Measurements from ENCODE around the gene BACE1.
"Not testable (repeated sequence)": the region's sequence is repeated elsewhere in the genome, so short reads cannot be mapped to it uniquely, and the experiment has no call there.

BACE1 gene

DNA sequence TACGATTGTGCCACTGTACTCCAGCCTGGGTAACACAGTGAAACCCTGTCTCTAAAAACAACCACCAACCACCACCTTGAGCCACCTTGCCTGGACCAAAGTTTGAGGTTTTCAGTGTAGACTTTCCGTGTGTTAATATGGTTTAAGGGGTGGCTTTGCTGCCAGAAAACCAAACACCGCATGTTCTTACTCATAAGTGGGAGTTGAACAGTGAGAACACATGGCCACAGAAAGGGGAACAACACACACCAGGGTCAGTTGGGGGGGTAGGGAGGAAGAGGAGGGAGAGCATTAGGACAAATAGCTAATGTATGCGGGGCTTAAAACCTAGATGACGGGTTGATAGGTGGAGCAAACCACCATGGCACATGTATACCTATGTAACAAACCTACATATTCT lies 43.9 kb downstream of the BACE1 start:
- DNase-seq, result not testable (repeated sequence)

DNA sequence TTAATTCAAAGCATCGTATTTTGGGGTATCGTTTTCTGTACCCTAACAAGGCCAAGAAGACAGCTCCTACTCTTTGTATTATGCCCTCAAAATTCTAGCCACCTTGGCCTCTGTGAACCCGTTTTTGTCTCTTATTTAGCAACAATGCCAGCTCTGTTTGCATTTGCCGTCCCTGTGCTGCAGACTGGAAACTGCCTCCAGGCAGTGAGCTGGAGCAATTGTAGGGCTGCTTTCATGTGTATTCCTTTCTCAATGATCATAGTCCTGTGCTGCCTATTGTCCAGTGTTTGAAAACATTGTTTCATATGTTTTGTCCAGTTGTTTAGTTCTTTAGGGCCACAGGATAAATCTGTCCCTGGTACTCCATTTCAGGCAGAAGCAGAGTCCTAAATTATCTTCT lies 44.8 kb downstream of the BACE1 start:
- no peak for DNase-seq

DNA sequence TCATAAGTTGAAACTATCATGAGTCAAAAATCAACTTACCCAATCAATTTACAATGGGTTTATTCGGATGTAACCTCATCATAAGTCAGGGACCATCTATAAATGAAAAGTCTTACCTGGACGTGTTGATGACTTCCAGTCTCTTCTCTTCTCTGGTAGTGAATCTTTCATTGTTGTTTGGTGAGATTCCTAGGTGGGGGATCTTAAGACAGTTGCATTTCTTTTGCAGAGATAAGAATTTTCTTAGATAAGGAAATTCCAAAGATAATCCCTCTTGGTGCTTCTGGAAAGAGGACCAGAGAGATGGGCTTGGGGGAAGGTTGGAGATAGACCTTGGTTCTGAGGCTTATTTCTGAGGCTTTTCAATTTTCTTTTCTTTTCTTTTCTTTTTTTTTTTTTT lies 46.2 kb downstream of the BACE1 start:
- no peak for DNase-seq

DNA sequence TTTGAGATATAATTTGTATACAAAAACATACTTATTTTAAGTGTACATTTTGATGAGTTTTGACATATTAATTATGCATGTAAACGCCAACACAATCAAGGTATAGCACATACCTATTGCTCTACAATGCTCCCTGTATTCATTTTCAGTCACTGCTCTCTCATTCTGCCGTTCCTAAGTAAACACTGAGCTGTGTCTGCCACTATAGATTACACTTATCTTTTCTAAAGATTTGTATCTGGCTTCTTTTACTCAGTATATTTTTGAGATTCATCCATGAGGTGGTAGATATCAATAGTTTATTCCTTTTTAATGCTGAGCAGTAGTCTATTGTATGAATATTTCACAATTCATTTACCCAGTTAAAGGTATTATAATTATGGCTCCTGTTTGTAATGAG lies 50.3 kb downstream of the BACE1 start:
- DNase-seq, result no peak

DNA sequence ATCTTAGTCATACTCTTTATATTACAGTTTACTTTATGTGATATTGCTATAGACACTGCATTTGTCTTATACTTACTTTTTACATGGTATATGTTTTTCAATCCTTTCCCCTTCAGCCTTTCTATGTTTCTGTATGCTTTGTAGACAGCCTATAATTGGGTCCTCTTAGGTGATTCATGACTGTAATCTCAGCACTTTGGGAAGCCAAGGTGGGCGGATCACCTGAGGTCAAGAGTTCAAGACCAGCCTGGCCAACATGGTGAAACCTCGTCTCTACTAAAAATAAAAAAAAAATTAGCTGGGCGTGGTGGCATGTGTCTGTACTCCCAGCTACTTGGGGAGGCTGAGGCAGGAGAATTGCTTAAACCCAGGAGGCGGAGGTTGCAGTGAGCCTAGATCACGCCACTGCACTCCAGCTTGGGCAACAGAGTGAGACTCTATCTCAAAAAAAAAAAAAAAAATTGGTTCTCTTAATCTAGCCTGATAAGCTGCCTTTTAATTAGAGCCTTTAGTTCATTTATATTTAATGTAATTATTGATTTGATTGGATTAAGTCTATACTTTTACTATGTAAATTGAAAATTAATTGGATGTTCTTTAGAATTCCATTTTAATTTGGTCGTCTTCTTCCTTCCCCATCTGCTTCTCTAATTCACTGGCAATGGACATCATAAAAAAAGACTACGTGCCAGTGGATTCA lies 51.3 kb downstream of the BACE1 start:
- not testable (repeated sequence) for DNase-seq

DNA sequence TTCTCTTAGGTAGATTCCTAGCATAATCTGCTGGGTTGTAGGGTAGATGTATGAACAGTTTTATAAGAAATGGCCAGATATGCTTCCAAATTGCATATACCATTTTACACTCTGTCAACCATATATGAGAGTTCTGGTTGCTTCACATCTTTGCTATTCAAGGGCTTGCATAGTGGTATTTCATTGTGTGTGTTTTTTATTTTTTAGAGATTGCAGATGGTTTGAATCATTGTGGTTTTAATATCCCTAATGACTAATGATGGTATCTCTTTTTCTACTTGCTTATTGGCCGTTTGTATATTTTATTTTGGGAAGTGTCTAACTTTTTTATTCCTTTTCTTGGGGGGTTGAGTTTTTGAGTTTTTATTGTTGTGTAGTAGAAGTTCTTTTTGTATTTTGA lies 56.6 kb downstream of the BACE1 start:
- no peak for DNase-seq

DNA sequence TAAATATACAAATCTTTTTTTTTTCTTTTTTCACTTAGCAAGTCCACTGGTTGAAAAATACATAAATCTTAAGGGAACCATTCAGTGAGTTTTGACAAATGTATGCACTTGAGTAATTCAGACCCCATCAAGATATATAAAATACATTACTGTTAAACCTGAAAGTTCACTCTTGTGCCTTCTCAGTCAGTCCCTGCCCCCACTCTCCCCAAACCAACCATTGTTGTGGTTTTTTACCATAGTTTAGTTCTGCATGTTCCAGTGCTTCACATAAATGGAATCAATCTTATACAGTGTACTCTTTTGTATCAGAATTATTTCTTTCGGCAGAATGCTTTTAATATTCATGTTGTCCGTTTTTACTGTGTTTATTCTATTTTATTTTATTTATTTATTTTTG lies 57.5 kb downstream of the BACE1 start:
- no peak for DNase-seq

DNA sequence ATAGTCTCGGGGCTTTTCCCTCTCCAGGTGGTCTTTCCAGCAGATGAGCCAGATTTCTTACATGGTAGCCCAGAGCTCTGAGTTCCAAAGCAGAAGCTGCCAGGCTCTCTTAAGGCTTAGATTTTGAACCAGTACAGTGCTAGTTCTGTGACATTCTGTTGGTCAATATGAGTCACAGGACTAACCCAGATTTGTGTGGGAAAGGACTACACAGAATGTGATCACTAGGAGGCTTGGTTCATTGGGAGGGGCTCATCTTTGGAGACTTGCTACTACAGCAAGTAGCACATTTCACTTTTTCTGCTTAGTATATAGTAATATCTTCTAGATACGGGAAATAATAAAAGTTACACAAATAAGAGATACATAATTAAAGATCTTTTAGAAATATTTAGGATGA lies 59.5 kb downstream of the BACE1 start:
- DNase-seq, result no peak

DNA sequence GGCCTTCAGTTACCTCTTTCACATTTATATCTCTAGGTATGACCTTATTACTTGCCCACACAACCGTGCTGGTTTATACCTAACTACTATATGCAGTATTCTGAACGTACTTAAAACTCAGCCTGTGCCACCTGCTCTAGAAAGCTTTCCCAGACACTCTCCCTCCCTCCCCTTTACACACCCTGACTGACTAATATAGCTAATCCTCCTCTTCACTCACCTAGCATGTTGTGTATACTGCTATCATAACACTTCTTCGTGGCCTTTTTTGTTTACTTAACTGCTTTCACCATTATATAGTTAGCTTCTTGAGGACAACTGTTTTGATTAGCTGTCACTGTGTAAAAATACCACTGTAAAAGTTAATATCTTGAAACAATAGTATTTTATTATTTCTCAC lies 60.1 kb downstream of the BACE1 start:
- no peak for DNase-seq

DNA sequence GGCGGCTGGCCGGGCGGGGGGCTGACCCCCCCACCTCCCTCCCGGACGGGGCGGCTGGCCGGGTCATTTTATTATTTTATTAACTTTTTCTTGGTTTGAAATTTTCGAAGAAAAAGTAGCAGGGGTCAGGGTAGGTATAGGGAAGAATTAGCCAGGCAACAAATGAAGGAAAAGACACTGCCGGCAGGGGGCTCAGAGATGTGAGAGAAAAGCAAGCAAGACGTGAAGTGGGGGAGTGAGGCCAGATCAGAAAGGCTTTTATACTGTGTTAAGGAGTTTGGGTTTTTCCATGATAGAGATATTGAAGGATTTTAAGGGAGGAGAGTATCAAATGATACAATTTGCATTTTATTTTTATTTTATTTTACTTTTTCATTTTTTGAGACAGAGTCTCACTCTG lies 64.5 kb downstream of the BACE1 start:
- DNase-seq, result no peak

DNA sequence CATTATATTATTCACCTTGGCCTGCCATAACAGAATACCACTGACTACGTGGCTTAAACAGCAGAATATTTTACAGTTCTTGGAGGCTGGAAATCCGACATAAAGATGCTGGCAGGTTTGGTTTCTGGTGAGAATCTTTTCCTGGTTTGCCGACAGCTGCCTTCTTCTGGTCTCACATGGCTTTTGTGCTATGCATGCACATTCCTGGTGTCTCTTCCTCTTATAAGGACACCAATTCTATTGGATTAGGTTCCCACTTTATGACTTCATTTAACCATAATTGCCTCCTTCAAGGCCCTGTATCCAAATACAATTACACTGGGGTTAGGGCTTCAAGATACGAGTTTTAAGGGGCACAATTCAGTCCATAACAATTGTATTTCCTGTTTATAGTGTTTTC lies 66.5 kb downstream of the BACE1 start:
- no peak for DNase-seq

DNA sequence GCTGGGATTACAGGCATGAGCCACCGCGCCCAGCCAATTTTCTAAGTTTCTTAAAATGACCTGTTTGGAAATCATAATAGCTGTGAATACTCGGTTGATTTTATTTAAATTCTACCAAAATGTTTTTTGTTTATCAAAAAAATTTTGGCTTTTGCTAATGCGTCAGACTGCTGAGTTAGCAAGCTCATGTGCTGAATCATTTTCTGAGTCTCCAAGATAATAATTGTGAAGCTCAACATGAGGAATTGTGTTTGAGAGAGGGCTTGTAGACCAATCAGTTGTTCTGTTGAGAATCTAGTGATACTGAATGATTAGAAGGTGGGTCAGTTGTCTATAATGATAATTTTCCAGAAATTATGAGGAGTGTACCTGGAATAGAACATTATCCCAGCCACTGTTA lies 67.7 kb downstream of the BACE1 start:
- no peak for DNase-seq

DNA sequence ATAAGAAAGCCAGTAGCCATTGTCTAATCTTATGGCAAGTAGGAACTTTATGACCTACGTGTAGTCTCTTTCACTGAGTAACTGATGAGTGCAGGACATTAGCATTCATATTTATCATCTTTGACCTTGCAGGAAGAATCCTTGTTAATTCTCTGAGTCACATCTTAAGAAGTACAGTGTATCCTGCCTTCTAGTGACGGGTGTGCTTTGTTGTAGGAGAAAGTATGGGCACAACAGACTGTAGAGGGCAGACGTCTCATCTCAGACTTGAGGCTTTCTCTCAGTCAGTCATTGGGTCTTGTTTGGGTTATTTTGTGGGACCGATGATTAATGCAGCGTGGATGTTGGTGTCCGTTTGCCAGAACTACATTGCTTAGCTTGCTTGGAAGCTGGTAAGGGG lies 76.8 kb downstream of the BACE1 start:
- DNase-seq, result no peak

DNA sequence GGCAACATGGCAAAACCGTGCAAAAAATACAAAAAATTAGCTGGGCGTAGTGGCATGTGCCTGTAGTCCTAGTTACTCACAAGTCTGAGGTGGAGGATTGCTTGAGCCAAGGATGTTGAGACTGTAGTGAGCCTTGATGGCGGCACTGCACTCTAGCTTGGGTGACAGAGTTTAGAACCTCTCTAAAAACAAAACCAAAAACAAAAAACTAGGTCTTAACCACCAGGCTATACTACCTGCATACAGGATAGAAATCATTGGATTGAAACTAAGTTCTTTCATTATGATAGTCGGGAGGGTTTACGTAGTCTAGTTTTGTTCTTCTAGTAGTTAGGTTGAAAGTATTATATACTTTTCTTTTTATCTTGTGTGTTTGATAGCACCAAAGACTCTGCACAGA lies 77.8 kb downstream of the BACE1 start:
- DNase-seq, result no peak
